AG09309 (cell line): ENCODE results near the gene CCDC15.
"Not testable (repeated sequence)": the region's sequence is repeated elsewhere in the genome, so short reads cannot be mapped to it uniquely, and the experiment has no call there.

Experiments used
- DNase-seq: peaks from one replicate; pipeline ENCODE4 v3.0.0-alpha.2; 2010; ENCODE audit warnings: low read depth
- H3K4me3 ChIP-seq: 2 replicates; pipeline ENCODE4 v1.5.1; 2011; ENCODE audit warnings: mild to moderate bottlenecking, low read depth, low read length, moderate library complexity; ENCODE audit not compliant: control insufficient read depth
- TF ChIP-seq, protein P1 (sequence below): IDR thresholded peaks from 2 replicates; pipeline ENCODE4 v1.5.1; 2011; ENCODE audit warnings: mild to moderate bottlenecking, low read depth, low read length, inconsistent platforms; ENCODE audit not compliant: insufficient read depth, control insufficient read depth; ENCODE audit errors: missing control alignments

CCDC15 gene

GRCh38 chr11:125088123-125088522, 134.1 kb downstream of the CCDC15 start:
- TF ChIP-seq, protein P1, sequence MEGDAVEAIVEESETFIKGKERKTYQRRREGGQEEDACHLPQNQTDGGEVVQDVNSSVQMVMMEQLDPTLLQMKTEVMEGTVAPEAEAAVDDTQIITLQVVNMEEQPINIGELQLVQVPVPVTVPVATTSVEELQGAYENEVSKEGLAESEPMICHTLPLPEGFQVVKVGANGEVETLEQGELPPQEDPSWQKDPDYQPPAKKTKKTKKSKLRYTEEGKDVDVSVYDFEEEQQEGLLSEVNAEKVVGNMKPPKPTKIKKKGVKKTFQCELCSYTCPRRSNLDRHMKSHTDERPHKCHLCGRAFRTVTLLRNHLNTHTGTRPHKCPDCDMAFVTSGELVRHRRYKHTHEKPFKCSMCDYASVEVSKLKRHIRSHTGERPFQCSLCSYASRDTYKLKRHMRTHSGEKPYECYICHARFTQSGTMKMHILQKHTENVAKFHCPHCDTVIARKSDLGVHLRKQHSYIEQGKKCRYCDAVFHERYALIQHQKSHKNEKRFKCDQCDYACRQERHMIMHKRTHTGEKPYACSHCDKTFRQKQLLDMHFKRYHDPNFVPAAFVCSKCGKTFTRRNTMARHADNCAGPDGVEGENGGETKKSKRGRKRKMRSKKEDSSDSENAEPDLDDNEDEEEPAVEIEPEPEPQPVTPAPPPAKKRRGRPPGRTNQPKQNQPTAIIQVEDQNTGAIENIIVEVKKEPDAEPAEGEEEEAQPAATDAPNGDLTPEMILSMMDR = no peak
- no peak for DNase-seq
- no peak overlapping the region for H3K4me3 ChIP-seq

GRCh38 chr11:125088576-125089455, 134.8 kb downstream of the CCDC15 start:
- TF ChIP-seq, protein P1 = no peak
- no peak for DNase-seq

DNA sequence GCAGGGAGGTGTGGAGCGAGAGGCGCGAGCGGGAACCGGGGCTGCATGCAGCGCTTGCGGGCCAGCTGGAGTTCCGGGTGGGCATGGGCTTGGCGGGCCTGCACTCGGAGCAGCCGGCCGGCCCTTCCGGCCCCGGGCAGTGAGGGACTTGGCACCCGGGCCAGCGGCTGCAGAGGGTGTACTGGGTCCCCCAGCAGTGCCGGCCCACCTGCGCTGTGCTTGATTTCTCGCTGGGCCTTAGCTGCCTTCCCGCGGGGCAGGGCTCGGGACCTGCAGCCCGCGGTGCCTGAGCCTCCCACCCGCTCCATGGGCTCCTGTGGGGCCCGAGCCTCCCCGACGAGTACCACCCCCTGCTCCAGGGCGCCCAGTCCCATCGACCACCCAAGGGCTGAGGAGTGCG, 135.5 kb downstream of the CCDC15 start:
- not testable (repeated sequence) for DNase-seq, H3K4me3 ChIP-seq

More at GRCh38 chr11:125088576-125089455, 134.8 kb downstream of the CCDC15 start:
- H3K4me3 ChIP-seq = no peak overlapping the region

DNA sequence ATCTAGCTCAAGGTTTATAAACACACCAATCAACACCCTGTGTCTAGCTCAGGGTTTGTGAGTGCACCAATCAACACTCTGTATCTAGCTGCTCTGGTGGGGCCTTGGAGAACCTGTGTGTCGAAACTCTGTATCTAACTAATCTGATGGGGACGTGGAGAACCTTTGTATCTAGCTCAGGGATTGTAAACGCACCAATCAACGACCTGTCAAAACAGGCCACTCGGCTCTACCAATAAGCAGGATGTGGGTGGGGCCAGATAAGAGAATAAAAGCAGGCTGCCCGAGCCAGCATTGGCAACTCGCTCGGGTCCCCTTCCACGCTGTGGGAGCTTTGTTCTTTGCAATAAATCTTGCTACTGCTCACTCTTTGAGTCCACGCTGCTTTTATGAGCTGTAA, 136.1 kb downstream of the CCDC15 start:
- DNase-seq, H3K4me3 ChIP-seq: not testable (repeated sequence)

DNA sequence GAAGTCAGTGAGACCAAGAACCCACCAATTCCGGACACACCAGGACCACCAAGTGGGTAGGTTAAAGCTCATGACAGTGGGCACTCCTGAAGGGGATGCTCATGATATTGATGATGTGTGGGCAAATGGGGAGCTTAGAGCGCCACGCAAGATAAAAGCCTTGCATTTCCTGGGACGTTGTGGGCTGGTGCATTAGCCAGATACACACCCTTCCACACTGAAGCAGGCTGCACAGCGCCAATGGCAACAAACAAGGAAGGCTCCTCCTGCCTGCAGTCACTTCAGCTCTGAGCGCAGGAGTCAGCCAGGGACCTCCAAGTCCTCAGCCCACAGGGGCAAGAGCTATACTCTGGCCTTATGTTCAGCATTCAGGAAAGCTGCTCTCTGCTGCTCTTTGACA, 136.8 kb downstream of the CCDC15 start:
- DNase-seq = no peak
- H3K4me3 ChIP-seq = no peak overlapping the region
- TF ChIP-seq, protein P1 = no peak
